Endothelial cell (in vitro differentiated cells): ENCODE measurements around the gene C1QTNF9. TPM values are rescaled to one million over a fixed set of nuclear protein-coding genes. Genes with fewer than 3 reads are reported as not detected.
"Not testable (repeated sequence)": the region's sequence is repeated elsewhere in the genome, so short reads cannot be mapped to it uniquely, and the experiment has no call there.

Experiments used
- DNase-seq: peaks from one replicate; pipeline ENCODE4 v3.0.0; 2021; ENCODE audit warnings: low spot score
- H3K27ac Mint-ChIP-seq: one replicate; pipeline ENCODE4 v1.8.0; 2021; ENCODE audit warnings: mixed read lengths, inconsistent platforms; ENCODE audit not compliant: unreplicated experiment
- H3K27me3 Mint-ChIP-seq: one replicate; pipeline ENCODE4 v1.8.0; 2021; ENCODE audit warnings: mild to moderate bottlenecking, moderate library complexity, mixed read lengths, inconsistent platforms; ENCODE audit not compliant: unreplicated experiment
- H3K36me3 Mint-ChIP-seq: one replicate; pipeline ENCODE4 v1.8.0; 2021; ENCODE audit warnings: mild to moderate bottlenecking, low read depth, mixed read lengths, inconsistent platforms; ENCODE audit not compliant: unreplicated experiment
- H3K4me1 Mint-ChIP-seq: one replicate; pipeline ENCODE4 v1.8.0; 2021; ENCODE audit warnings: mild to moderate bottlenecking, mixed read lengths, inconsistent platforms; ENCODE audit not compliant: unreplicated experiment
- H3K4me3 Mint-ChIP-seq: one replicate; pipeline ENCODE4 v1.8.0; 2021; ENCODE audit warnings: mild to moderate bottlenecking, mixed read lengths, inconsistent platforms; ENCODE audit not compliant: unreplicated experiment
- H3K9me3 Mint-ChIP-seq: one replicate; pipeline ENCODE4 v1.8.0; 2021; ENCODE audit warnings: mixed read lengths, inconsistent platforms; ENCODE audit not compliant: unreplicated experiment
- CTCF ChIP-seq: fragments of 200-600 bp; sonication (generic); IDR thresholded peaks from one replicate; pipeline ENCODE4 v1.5.0; 2021; ENCODE audit warnings: antibody characterized with exemption; ENCODE audit not compliant: unreplicated experiment
- total RNA-seq: library from RNA; stranded (reverse); fragmentation: NEBNext Ultra II Directional; extraction: Animal tissue kit (Norgen Biotek cat#: 25700); gene quantifications from one replicate; pipeline ENCODE4 v1.2.1, GENCODE V29; 2021; ENCODE audit not compliant: unreplicated experiment

The C1QTNF9 gene
- total RNA-seq, 1 donor from 2014 or later: not detected

GRCh38 chr13:24362435-24362952, 53.1 kb downstream of the C1QTNF9 start:
- H3K27me3 Mint-ChIP-seq: peaks cover 4% of the 10 kb centered on the region
- H3K9me3 Mint-ChIP-seq: no peaks in the 10 kb centered on the region
- no peaks in the 10 kb centered on the region for H3K4me1 Mint-ChIP-seq
- no peak for DNase-seq
- no peak overlapping the region for H3K4me3 Mint-ChIP-seq
- no peak overlapping the region for H3K27ac Mint-ChIP-seq
- H3K36me3 Mint-ChIP-seq: peaks cover 4% of the 10 kb centered on the region
- no peak for TF ChIP-seq CTCF

DNA sequence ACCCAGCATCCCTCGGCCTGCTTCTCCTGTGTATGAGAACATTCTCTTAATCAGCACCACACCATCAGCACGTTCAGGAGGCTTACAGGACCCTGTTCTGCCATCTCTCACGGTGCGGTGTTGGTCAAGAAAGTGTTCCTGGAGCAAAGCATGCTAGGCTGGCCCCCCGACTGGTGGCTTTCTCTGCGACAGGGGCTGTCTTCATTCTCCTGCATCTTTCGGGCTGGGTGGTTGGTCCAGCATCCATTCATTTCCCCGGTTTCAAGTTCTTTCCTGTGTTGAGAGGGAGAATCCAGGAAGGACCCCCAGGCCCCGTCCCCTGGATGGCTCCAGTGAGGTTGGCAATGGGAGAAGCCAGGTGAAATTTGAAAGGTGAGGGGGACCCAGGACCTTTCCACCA, 55.8 kb downstream of the C1QTNF9 start:
- H3K9me3 Mint-ChIP-seq: no peaks in the 10 kb centered on the region
- DNase-seq: no peak
- no peak overlapping the region for H3K4me3 Mint-ChIP-seq
- no peaks in the 10 kb centered on the region for H3K4me1 Mint-ChIP-seq
- H3K36me3 Mint-ChIP-seq: peaks cover 4% of the 10 kb centered on the region
- no peak overlapping the region for H3K27ac Mint-ChIP-seq
- H3K27me3 Mint-ChIP-seq: peaks cover 4% of the 10 kb centered on the region
- no peak for TF ChIP-seq CTCF

- not testable (repeated sequence) for H3K4me3 Mint-ChIP-seq, H3K27ac Mint-ChIP-seq, H3K4me1 Mint-ChIP-seq, H3K36me3 Mint-ChIP-seq, H3K27me3 Mint-ChIP-seq, DNase-seq, H3K9me3 Mint-ChIP-seq
These were observed 56.9 kb downstream of the C1QTNF9 start for GRCh38 chr13:24366315-24366714.

GRCh38 chr13:24371273-24371672, 61.9 kb downstream of the C1QTNF9 start:
- not testable (repeated sequence) for H3K27ac Mint-ChIP-seq, DNase-seq, H3K4me3 Mint-ChIP-seq, H3K9me3 Mint-ChIP-seq, H3K27me3 Mint-ChIP-seq, H3K4me1 Mint-ChIP-seq, H3K36me3 Mint-ChIP-seq

Other genes starting within 250 kb of the C1QTNF9 start
- gene SPATA13, start 148.9 kb upstream of the C1QTNF9 start, total RNA-seq: 11.4 TPM
- 31.8 TPM for gene PARP4, start 203.2 kb downstream of the C1QTNF9 start, total RNA-seq